Aorta (tissue), 5 donors: ENCODE measurements around the gene NDUFB10. TPM values are rescaled to one million over a fixed set of nuclear protein-coding genes. Genes with fewer than 3 reads are reported as not detected.
A peak's percentile ranks its signal among the peaks of the same experiment; 100 is the strongest.
"Not testable (repeated sequence)": the region's sequence is repeated elsewhere in the genome, so short reads cannot be mapped to it uniquely, and the experiment has no call there.

Source experiments
- ATAC-seq: fragments of 200-7000 bp; cut with Tn5 transposase; one replicate; pipeline ENCODE4 v1.9.1; 2022; ENCODE audit warnings: moderate library complexity; ENCODE audit not compliant: low FRiP score
- DNase-seq, 2 donors: peaks; one replicate each; pipeline ENCODE4 v3.0.0-alpha.2; 2020
- H3K27ac ChIP-seq, 2 donors: one replicate each; pipeline ENCODE4 v1.5.1; 2013; ENCODE audit warnings: low read length in 2 of 2, mild to moderate bottlenecking in 2 of 2, moderate library complexity in 2 of 2, control low read depth in 1 of 2, inconsistent platforms in 1 of 2, low read depth in 1 of 2
- H3K27me3 ChIP-seq, 2 donors: one replicate each; pipeline ENCODE4 v1.6.1; 2013; ENCODE audit warnings: control low read depth in 1 of 2, low read length in 1 of 2, mild to moderate bottlenecking in 1 of 2, moderate library complexity in 1 of 2; ENCODE audit not compliant: insufficient read depth in 2 of 2, control insufficient read depth in 1 of 2
- H3K36me3 ChIP-seq, 2 donors: one replicate each; pipeline ENCODE4 v1.6.1; 2013; ENCODE audit warnings: control low read depth in 1 of 2, low read length in 1 of 2, mild to moderate bottlenecking in 1 of 2; ENCODE audit not compliant: insufficient read depth in 2 of 2, control insufficient read depth in 1 of 2
- H3K4me1 ChIP-seq, 2 donors: one replicate each; pipeline ENCODE4 v1.6.1; 2013; ENCODE audit warnings: low read length in 2 of 2, control low read depth in 1 of 2, mild to moderate bottlenecking in 1 of 2, moderate library complexity in 1 of 2; ENCODE audit not compliant: insufficient read depth in 2 of 2, control insufficient read depth in 1 of 2
- H3K4me3 ChIP-seq, 2 donors: one replicate each; pipeline ENCODE4 v1.5.1; 2013; ENCODE audit warnings: low read length in 2 of 2, control low read depth in 1 of 2, mild to moderate bottlenecking in 1 of 2
- H3K9me3 ChIP-seq: one replicate; pipeline ENCODE4 v1.6.1; 2013; ENCODE audit warnings: mild to moderate bottlenecking, low read length; ENCODE audit not compliant: control insufficient read depth
- WGBS, 2 donors: extraction: QIAGEN DNeasy Blood & Tissue Kit; methylation state at CpG; one replicate each; pipeline ENCODE4 v1.1.7; 2013; 5-methylcytosine and 5-hydroxymethylcytosine counted together
- intact Hi-C, 2 donors: fragments of 100-400 bp; cut with DNase I; formaldehyde crosslinking; loops; one replicate each; pipeline versions ENCODE4 v1.14.2 to v1.15.0; 2022
- polyA plus RNA-seq, 2 donors: library from polyadenylated mRNA; stranded (reverse); fragments of 200-250 nt; gene quantifications; one replicate each; pipeline ENCODE4 v1.2.3, GENCODE V29; 2013
- total RNA-seq, 2 donors: library from RNA; stranded (reverse); fragmentation: NEBNext Ultra II Directional; extraction: Animal tissue kit (Norgen Biotek cat#: 25700); gene quantifications; one replicate each; pipeline ENCODE4 v1.2.1, GENCODE V29; 2021
- donor health status: healthy with polysubstance abuse.
- donor health status: Bipolar disorder and iron deficiency.
- donor health status: DM: no; HTN: no; CAD: no.
- donor health status: DM: no; HTN: no; CAD: no.
- donor health status: DM: yes; HTN: yes; CAD: no.

Gene NDUFB10
- total and polyA plus RNA-seq, 4 donors = 80.5 to 268 (median 133) TPM

GRCh38 chr16:1915732-1916639, 43.4 kb upstream of the NDUFB10 start:
- DNase-seq (peak in 1 of 2 donors; percentile 61), ATAC-seq (no peak)
- no peaks in the 10 kb centered on the region for H3K4me1 ChIP-seq
- no peaks in the 10 kb centered on the region for H3K36me3 ChIP-seq
- H3K27me3 ChIP-seq = peaks cover 0 to 3% of the 10 kb centered on the region in 2 donors
- no peak overlapping the region for H3K27ac ChIP-seq
- intact Hi-C loops = no loop called here
- WGBS, 2 donors = 54 to 63% methylated on average over 23 to 25 of the region's 25 CpGs
- no peak overlapping the region for H3K4me3 ChIP-seq
- no peaks in the 10 kb centered on the region for H3K9me3 ChIP-seq

GRCh38 chr16:1916640-1916990, 42.7 kb upstream of the NDUFB10 start:
- intact Hi-C loops = no loop called here
- no peaks in the 10 kb centered on the region for H3K4me1 ChIP-seq
- no peaks in the 10 kb centered on the region for H3K36me3 ChIP-seq
- ATAC-seq (no peak), DNase-seq (no peak)
- no peak overlapping the region for H3K4me3 ChIP-seq
- 4 to 5% methylated on average over 5 of the region's 5 CpGs for WGBS, 2 donors
- no peaks in the 10 kb centered on the region for H3K9me3 ChIP-seq
- no peak overlapping the region for H3K27ac ChIP-seq
- peaks cover 0 to 4% of the 10 kb centered on the region in 2 donors for H3K27me3 ChIP-seq

- H3K36me3 ChIP-seq = no peaks in the 10 kb centered on the region
- 3 to 6% methylated on average over 21 to 22 of the region's 22 CpGs for WGBS, 2 donors
- no peak overlapping the region for H3K27ac ChIP-seq
- H3K4me1 ChIP-seq = no peaks in the 10 kb centered on the region
- no peaks in the 10 kb centered on the region for H3K9me3 ChIP-seq
- intact Hi-C loops = no loop called here
- no peak overlapping the region for H3K4me3 ChIP-seq
- no peak for DNase-seq
- peaks cover 0 to 4% of the 10 kb centered on the region in 2 donors for H3K27me3 ChIP-seq
- ATAC-seq = no peak
These were observed 42.2 kb upstream of the NDUFB10 start for GRCh38 chr16:1917056-1917664.

DNA sequence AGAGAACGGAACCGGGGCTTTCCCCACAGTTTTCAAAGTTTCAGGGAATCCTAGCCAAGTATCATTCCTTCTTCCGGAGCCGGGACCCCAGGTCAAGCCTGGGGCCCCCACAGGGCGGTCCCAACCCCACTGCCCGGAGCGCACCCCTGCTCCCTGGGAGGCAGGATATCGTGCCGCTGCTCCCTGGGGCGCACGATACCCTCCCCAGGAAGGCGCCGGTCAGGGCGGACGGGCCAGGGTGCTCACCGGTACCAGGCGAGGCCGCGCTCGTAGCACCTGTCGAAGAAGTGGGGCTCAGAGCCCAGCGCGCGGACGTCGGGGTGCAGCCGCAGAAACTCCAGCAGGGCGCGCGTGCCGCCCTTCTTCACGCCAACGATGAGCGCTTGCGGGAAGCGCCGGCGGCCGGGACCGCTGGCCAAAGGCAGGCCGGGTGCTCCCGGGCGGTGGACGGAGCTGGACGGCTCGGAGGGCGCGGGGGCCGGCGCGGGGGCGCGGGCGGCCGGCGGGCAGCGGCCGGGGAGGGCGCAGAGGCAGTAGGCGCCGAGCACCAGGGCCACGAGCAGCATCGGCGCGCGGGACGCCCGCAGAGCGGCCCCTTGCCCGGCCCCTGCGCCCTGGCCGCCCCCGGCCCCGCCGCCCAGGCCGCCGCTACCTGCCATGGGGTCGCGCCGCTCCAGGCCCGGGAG, 41.5 kb upstream of the NDUFB10 start:
- no peaks in the 10 kb centered on the region for H3K9me3 ChIP-seq
- intact Hi-C loops = no loop called here
- DNase-seq (no peak), ATAC-seq (no peak)
- H3K36me3 ChIP-seq = no peaks in the 10 kb centered on the region
- no peak overlapping the region for H3K27ac ChIP-seq
- no peaks in the 10 kb centered on the region for H3K4me1 ChIP-seq
- 1 to 2% methylated on average over 69 to 81 of the region's 81 CpGs for WGBS, 2 donors
- H3K4me3 ChIP-seq = no peak overlapping the region
- peaks cover 0 to 4% of the 10 kb centered on the region in 2 donors for H3K27me3 ChIP-seq

DNA sequence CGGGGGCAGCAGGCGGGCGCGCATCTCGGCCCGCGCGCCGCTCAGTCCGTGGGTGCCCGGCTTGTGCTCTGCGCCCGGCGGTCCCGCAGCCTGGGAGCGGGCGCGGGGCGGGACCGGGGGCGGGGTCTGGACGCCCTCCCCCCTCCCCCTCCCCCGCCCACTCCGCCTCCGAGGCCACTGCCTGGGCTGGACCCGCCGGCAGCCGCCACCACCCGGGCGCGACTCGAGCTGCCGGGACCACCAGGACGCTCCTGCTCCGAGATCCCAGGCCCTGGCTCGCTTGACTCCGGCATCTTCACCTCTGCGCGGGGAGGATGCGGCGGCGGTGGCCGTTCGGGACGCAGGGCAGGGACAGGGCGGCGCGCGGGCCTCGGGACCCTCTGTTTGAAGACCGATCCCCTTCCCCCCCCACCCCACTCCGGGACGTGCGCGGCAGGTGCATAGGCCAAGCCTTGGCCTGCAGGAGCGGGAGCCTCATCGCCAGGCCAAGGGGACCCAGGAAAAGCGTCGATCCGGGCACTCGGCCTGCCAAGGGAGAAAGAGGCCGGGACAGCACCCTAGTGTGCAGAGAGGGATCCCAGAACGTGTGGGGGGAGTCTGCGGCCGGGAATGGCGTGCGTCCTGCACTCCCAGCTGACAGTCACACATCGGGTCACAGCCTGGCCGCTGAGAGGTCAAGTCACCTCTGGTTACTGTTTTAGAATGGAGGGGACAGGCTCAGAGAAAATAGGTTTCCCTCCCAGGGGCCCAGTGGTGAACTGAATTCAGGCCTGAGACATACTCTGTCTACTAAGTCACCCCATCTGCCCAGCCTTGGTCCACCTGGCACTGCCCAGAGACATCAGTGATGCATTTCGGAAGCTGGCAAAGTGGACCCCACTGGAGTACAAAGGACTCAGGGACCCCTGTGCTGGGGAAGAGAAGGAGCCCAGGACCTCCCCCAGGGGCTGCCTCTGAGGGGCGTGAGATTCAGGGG, 40.7 kb upstream of the NDUFB10 start, which contains the start of gene HS3ST6:
Gene HS3ST6 (minus strand): TSS at position 65 of the 976 bp plus-strand sequence. CDS start 92 bp downstream, outside the sequence.
- intact Hi-C loops = no loop called here
- peaks cover 0 to 4% of the 10 kb centered on the region in 2 donors for H3K27me3 ChIP-seq
- H3K9me3 ChIP-seq = no peaks in the 10 kb centered on the region
- no peak within 1 kb of the TSS for H3K4me3 ChIP-seq
- ATAC-seq = no peak
- no peaks in the 10 kb centered on the region for H3K36me3 ChIP-seq
- H3K4me1 ChIP-seq = no peaks in the 10 kb centered on the region
- WGBS, 2 donors = 3 to 4% methylated on average over 57 to 71 of the region's 71 CpGs
- no peak within 1 kb of the TSS for H3K27ac ChIP-seq
- DNase-seq = no peak

GRCh38 chr16:1919327-1919998, 39.9 kb upstream of the NDUFB10 start:
- H3K4me1 ChIP-seq = no peaks in the 10 kb centered on the region
- no peak overlapping the region for H3K27ac ChIP-seq
- H3K27me3 ChIP-seq = peaks cover 0 to 4% of the 10 kb centered on the region in 2 donors
- ATAC-seq (no peak), DNase-seq (no peak)
- WGBS, 2 donors = 26% methylated on average over 30 of the region's 30 CpGs
- intact Hi-C loops = no loop called here
- no peaks in the 10 kb centered on the region for H3K9me3 ChIP-seq
- H3K36me3 ChIP-seq = no peaks in the 10 kb centered on the region
- no peak overlapping the region for H3K4me3 ChIP-seq

DNA sequence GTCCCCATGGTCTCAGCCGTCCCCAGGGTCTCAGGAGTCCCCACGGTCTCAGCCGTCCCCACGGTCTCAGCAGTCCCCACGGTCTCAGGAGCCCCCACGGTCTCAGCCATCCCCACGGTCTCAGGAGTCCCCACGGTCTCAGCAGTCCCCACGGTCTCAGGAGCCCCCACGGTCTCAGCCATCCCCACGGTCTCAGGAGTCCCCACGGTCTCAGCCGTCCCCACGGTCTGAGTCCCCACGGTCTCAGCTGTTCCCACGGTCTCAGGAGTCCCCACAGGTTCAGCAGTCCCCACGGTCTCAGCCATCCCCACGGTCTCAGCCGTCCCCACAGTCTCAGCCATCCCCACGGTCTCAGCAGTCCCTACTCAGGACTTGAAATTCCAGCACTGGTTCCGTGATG, 39.2 kb upstream of the NDUFB10 start:
- H3K4me1 ChIP-seq, H3K4me3 ChIP-seq, H3K9me3 ChIP-seq, H3K27ac ChIP-seq, DNase-seq, intact Hi-C loops, H3K36me3 ChIP-seq, ATAC-seq, H3K27me3 ChIP-seq: not testable (repeated sequence)
- 63 to 68% methylated on average over 21 of the region's 21 CpGs for WGBS, 2 donors
